ENCODE data around the gene GSTA4. TPM values are rescaled to one million over a fixed set of nuclear protein-coding genes. Genes with fewer than 3 reads are reported as not detected.

Gene GSTA4
- total and polyA plus RNA-seq, 2 donors (not counting 1 experiment from before 2014, with no cell fraction given): 51.9 to 54.0 TPM

DNA sequence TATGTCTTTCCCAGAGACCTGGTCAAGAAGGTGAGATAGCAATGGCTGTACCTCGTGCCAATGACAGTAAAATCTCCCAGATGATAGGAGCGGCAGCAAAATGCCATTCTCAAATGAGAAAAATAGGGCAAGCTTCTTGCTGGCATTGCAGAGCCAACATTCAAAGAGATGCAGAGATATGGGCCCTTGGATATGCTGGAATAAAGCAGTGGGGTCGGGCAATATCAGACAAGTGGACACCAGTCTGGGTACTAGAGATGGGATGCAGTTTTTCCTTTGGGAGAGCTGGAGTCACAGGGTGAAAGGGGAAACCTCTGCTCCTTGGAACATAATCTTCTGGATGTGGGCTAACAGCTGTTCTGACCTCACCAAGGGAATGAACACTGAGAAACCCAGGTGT lies 29.0 kb downstream of the GSTA4 start:
- H3K27ac ChIP-seq (ENCODE audit: insufficient read depth, low read length): no peak overlapping the region
- no peak for TF ChIP-seq EZH2 (IDR thresholded peaks at IDR 0.05; ENCODE audit: low read length, missing control alignments)
- TF ChIP-seq, protein P1, sequence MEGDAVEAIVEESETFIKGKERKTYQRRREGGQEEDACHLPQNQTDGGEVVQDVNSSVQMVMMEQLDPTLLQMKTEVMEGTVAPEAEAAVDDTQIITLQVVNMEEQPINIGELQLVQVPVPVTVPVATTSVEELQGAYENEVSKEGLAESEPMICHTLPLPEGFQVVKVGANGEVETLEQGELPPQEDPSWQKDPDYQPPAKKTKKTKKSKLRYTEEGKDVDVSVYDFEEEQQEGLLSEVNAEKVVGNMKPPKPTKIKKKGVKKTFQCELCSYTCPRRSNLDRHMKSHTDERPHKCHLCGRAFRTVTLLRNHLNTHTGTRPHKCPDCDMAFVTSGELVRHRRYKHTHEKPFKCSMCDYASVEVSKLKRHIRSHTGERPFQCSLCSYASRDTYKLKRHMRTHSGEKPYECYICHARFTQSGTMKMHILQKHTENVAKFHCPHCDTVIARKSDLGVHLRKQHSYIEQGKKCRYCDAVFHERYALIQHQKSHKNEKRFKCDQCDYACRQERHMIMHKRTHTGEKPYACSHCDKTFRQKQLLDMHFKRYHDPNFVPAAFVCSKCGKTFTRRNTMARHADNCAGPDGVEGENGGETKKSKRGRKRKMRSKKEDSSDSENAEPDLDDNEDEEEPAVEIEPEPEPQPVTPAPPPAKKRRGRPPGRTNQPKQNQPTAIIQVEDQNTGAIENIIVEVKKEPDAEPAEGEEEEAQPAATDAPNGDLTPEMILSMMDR (conservative IDR thresholded peaks at IDR 0.05 in 1 of 2, IDR thresholded peaks at IDR 0.05 in 1 of 2; ENCODE audit: low read depth in 1 of 2, low read length in 2 of 2): no peak
- no peak for DNase-seq (ENCODE audit: low read depth in 2 of 2)
- H3K4me3 ChIP-seq (replicated peaks in 1 of 4; ENCODE audit: control extremely low read depth in 1 of 4, insufficient read depth in 1 of 4, low read depth in 3 of 4, low read length in 4 of 4): no peak overlapping the region
- no peaks in the 10 kb centered on the region for H3K4me1 ChIP-seq (ENCODE audit: control insufficient read depth, extremely low read depth, insufficient read depth, low read length)
- H4K20me1 ChIP-seq (ENCODE audit: control insufficient read depth, extremely low read depth, insufficient read depth, low read length): no peaks in the 10 kb centered on the region
- no peak overlapping the region for H2AFZ ChIP-seq (ENCODE audit: low read length)
- peaks cover 3% of the 10 kb centered on the region for H3K27me3 ChIP-seq (ENCODE audit: control insufficient read depth, insufficient read depth, low read length)
- H3K9ac ChIP-seq (ENCODE audit: insufficient read depth, low read length): no peak overlapping the region
- H3K4me2 ChIP-seq (ENCODE audit: extremely low read depth, insufficient read depth, low read length): no peak overlapping the region
- H3K79me2 ChIP-seq (ENCODE audit: control insufficient read depth, insufficient read depth, low read length): no peaks in the 10 kb centered on the region
- H3K36me3 ChIP-seq (ENCODE audit: control insufficient read depth, insufficient read depth, low read length): no peaks in the 10 kb centered on the region
- H3K9me3 ChIP-seq (ENCODE audit: control insufficient read depth, insufficient read depth, low read depth, low read length): no peaks in the 10 kb centered on the region

DNA sequence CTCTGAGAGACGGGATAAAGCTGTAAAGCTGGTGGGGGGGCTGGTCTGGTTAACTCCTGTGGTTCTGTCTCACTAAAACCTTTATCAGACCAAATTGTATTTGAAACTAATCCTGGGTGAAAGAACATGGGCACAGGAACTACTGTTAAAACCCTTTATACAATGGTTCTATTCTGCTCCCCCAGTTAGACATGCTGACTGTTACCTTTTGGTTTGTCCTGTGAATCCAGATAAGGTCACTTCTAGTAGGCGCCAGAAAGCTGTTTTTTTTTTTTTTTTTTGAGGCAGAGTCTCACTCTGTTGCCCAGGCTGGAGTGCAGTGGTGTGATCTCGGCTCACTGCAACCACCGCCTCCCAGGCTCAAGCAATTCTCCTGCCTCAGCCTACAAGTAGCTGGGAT lies 29.7 kb downstream of the GSTA4 start:
- no peak for DNase-seq (ENCODE audit: low read depth in 2 of 2)
- Histone ChIP-seq H2AFZ (ENCODE audit: low read length) (no peak overlapping the region), H3K4me3 (replicated peaks in 1 of 4; ENCODE audit: control extremely low read depth in 1 of 4, insufficient read depth in 1 of 4, low read depth in 3 of 4, low read length in 4 of 4) (no peak overlapping the region), H3K9me3 (ENCODE audit: control insufficient read depth, insufficient read depth, low read depth, low read length) (no peaks in the 10 kb centered on the region), H3K9ac (ENCODE audit: insufficient read depth, low read length) (no peak overlapping the region), H3K36me3 (ENCODE audit: control insufficient read depth, insufficient read depth, low read length) (no peaks in the 10 kb centered on the region), H3K79me2 (ENCODE audit: control insufficient read depth, insufficient read depth, low read length) (no peaks in the 10 kb centered on the region), H3K4me2 (ENCODE audit: extremely low read depth, insufficient read depth, low read length) (no peak overlapping the region), H3K27ac (ENCODE audit: insufficient read depth, low read length) (no peak overlapping the region), H3K27me3 (ENCODE audit: control insufficient read depth, insufficient read depth, low read length) (peaks cover 3% of the 10 kb centered on the region), H4K20me1 (ENCODE audit: control insufficient read depth, extremely low read depth, insufficient read depth, low read length) (no peaks in the 10 kb centered on the region), H3K4me1 (ENCODE audit: control insufficient read depth, extremely low read depth, insufficient read depth, low read length) (no peaks in the 10 kb centered on the region)
- TF ChIP-seq, protein P1 (conservative IDR thresholded peaks at IDR 0.05 in 1 of 2, IDR thresholded peaks at IDR 0.05 in 1 of 2; ENCODE audit: low read depth in 1 of 2, low read length in 2 of 2): no peak
- no peak for TF ChIP-seq EZH2 (IDR thresholded peaks at IDR 0.05; ENCODE audit: low read length, missing control alignments)

DNA sequence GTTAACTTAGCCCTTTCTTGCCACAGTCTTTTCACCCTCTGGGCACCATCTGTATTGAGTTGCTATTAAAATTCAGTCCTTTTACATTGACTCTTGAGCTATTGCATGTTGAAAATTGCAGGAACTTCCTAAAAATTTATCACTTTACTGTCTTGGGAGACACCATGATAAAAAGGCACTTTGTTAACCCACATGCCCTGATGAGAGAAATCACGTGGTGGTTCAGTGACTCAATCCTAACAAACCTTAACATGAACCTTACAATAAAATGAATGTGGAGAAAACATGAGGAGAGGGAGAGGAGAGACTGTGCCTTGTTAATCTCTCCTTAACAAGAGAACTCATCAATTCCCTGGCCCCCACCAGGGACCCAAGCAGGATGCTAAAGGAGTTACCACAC lies 30.8 kb downstream of the GSTA4 start:
- no peak for TF ChIP-seq EZH2 (IDR thresholded peaks at IDR 0.05; ENCODE audit: low read length, missing control alignments)
- TF ChIP-seq, protein P1 (conservative IDR thresholded peaks at IDR 0.05 in 1 of 2, IDR thresholded peaks at IDR 0.05 in 1 of 2; ENCODE audit: low read depth in 1 of 2, low read length in 2 of 2): no peak
- no peak overlapping the region for H3K9ac ChIP-seq (ENCODE audit: insufficient read depth, low read length)
- no peak for DNase-seq (ENCODE audit: low read depth in 2 of 2)

More for the DNA sequence above, 30.8 kb downstream of the GSTA4 start:
- Histone ChIP-seq H3K27ac (ENCODE audit: insufficient read depth, low read length) (no peak overlapping the region), H2AFZ (ENCODE audit: low read length) (no peak overlapping the region), H3K4me2 (ENCODE audit: extremely low read depth, insufficient read depth, low read length) (no peak overlapping the region), H3K36me3 (ENCODE audit: control insufficient read depth, insufficient read depth, low read length) (no peaks in the 10 kb centered on the region), H3K27me3 (ENCODE audit: control insufficient read depth, insufficient read depth, low read length) (peaks cover 3% of the 10 kb centered on the region), H3K4me3 (replicated peaks in 1 of 4; ENCODE audit: control extremely low read depth in 1 of 4, insufficient read depth in 1 of 4, low read depth in 3 of 4, low read length in 4 of 4) (no peak overlapping the region), H3K9me3 (ENCODE audit: control insufficient read depth, insufficient read depth, low read depth, low read length) (no peaks in the 10 kb centered on the region), H3K4me1 (ENCODE audit: control insufficient read depth, extremely low read depth, insufficient read depth, low read length) (no peaks in the 10 kb centered on the region), H4K20me1 (ENCODE audit: control insufficient read depth, extremely low read depth, insufficient read depth, low read length) (no peaks in the 10 kb centered on the region), H3K79me2 (ENCODE audit: control insufficient read depth, insufficient read depth, low read length) (no peaks in the 10 kb centered on the region)
